Left renal cortex interstitium (tissue), 4 donors: Measurements from ENCODE around the gene FGF2. TPM values are rescaled to one million over a fixed set of nuclear protein-coding genes. Genes with fewer than 3 reads are reported as not detected.
"Not testable (repeated sequence)": the region's sequence is repeated elsewhere in the genome, so short reads cannot be mapped to it uniquely, and the experiment has no call there.

Experiments
- DNase-seq, 4 donors: peaks; one replicate each; pipeline ENCODE4 v3.0.0-alpha.2; 2013; ENCODE audit warnings: low read depth in 4 of 4, low spot score in 2 of 4, missing footprints in 1 of 4
- polyA plus RNA-seq, 4 donors: library from polyadenylated mRNA; unstranded; fragments of 120-200 nt; gene quantifications; one replicate each; pipeline ENCODE4 v1.2.1, GENCODE V29; 2013; ENCODE audit not compliant: insufficient read length in 4 of 4

Gene FGF2
- polyA plus RNA-seq, 4 donors, result 7.6 to 9.9 (median 8.4) TPM

DNA sequence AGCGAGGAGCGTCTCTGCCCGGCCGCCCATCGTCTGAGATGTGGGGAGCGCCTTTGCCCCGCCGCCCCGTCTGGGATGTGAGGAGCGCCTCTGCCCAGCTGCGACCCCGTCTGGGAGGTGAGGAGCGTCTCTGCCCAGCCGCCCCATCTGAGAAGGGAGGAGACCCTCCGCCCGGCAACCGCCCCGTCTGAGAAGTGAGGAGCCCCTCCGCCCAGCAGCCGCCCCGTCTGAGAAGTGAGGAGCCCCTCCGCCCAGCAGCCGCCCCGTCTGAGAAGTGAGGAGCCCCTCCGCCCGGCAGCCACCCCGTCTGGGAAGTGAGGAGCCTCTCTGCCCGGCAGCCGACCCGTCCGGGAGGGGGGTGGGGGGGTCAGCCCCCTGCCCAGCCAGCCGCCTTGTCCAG lies 14.8 kb upstream of the FGF2 start:
- not testable (repeated sequence) for DNase-seq

DNA sequence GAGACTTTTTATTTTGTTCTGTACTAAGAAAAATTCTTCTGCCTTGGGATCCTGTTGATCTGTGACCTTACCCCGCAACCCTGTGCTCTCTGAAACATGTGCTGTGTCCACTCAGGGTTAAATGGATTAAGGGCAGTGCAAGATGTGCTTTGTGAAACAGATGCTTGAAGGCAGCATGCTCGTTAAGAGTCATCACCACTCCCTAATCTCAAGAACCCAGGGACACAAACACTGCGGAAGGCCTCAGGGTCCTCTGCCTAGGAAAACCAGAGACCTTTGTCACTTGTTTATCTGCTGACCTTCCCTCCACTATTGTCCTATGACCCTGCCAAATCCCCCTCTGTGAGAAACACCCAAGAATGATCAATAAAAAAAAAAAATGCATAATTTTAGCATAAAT lies 13.8 kb upstream of the FGF2 start:
- DNase-seq, result not testable (repeated sequence)

DNA sequence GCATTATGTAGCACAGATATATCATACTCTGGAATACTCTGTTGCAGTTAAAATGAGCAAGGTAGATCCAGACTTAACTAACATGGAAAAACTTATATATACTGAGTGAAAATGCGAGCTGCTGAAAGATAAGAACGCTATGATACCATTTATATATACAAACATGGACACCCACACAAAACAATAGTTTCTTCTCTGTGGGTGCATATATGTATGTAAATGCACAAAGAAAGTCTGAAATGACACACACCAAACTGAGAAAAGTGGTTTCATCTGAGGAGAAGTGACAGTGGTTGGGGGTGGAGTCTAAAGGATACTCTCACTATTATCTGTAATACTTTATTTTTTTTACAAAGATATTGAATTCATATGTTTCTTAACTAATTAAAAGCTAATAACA lies 12.2 kb upstream of the FGF2 start:
- no peak for DNase-seq

DNA sequence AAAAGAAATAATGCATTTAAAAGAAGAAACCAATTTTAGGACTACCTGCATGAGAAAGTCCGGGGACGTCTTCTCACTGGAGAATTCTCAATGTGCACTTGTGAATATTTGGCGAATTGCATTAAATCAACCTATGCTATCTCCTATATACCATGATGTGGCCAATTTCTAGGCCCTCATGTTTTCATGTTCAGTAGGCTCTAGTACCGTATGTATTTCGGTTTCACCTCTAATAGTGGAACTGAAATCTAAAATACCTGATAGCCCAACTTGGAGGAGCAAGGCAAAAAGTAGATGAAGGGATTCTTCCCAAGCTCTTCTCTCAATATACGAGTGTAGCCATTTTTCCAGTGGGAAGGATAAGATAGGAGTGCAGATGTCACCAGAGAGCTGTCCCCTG lies 11.4 kb upstream of the FGF2 start:
- no peak for DNase-seq

DNA sequence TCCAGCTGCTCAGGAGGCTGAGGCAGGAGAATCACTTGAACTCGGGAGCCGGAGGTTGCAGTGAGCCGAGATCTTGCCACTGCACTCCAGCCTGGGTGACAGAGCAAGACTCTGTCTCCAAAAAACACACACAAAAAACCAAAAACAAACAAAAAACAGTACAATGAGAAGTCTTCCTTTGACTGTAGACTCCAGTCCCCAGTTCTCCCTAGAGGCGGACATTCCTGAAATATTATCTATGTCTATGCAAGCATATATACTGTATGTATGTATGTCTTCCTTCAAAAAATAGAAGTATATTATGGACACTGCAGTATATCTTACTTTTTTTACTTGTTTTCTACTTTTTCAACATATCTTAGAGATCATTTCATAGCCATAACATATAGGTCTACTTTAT lies 10.2 kb upstream of the FGF2 start:
- DNase-seq, result no peak

DNA sequence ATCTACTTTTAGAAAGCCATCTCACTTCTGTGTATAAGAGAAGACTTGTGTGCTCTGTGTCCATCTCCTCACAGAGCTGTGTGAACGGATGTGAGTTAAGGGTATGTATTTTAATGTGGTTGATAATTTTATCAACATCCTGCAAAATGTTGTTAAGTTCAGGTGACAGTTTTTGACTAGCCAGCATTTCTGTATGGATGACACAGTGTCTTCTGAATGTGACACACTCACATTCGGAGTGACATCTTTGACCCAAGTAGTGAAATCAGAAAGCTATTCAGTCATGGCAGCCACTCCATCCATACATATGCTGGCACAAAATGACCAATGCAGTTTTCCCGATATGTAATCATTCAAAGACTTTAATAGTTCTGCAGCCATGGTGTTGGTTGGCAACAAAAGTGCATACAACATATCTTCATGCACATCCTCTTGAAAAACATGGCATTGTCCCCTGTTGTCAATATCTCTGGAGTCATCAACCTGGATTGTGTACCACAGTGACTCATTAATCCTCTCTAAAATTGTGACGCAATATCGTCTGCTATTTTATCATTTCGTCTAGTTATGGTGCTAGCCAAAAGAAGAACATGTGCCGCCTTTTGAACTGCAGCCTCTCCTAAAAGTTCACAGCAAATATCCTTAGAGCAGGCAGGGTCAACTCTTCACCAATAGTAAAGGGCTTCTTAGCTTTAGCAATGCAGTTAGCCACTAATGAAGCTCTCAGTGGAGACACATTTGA lies 6.8 kb upstream of the FGF2 start:
- no peak for DNase-seq

DNA sequence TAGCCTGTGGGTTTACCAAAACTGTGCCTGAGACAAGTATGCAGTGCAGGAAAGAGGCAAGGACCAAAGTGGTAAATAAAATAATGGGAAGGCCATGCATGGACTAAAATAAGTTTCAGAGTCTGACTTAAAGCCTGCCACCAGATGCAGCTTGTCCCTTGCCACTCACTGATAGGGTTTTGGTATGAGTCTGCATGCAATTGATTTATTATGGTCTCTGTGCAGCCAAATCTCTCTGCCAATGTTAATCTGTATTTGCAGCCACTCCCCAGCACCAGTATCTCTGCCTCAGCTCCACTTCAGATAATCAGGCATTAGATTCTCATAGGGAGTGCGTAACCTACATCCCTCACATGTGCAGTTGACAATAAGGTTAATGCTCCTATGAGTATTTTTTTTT lies 5.5 kb upstream of the FGF2 start:
- no peak for DNase-seq

DNA sequence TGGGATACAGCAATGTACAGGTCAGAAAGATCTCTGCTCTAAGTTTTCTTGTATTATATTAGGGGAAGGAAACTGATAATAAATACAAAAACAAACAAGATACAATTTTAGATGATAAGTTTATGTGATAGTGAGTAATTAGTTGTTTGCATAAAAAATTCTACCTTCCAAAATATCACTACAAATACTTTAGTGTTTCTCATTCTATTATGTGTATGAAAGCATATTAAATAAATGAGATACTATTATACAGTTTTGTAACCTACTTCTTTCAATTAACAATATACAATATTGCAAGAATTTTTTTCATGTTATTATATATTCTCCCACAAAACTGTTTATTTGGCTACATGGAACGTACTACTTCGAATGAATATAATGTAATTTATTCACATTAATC lies 4.2 kb upstream of the FGF2 start:
- no peak for DNase-seq

DNA sequence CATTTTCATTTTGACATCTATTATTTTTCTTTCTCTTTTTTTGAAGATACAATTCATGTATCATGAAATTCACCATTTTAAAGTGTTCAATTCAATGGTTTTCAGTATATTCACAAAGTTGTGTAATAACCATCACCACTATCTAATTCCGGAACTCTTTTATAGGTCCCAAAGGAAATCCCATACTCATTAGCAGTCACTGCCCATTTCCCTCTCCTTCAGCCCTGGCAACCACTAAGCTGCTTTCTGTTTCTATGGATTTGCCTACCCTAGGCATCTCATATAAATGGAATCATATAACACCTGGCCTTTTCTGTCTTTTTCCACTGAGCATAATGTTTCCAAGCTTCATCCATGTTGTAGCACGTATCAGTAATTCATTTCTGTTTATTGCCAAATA lies 3.2 kb upstream of the FGF2 start:
- no peak for DNase-seq

DNA sequence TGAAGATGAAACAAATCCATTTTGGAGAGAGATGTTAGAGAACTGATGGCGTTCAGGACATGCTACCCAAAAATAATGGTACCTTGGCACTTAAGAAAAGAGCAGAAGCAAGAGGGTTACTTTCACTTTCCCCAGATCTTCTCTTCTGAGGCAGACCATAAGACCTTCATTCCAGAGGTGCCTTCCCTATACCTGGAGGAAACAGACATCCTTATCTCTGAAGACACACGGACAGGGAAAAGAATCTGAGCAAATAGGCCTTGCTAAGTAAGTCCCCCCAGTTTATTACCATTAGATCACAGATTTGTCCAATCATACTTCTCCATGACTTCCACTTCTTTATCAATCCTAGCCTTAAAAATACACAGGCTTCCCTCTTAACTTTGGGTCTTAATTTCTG lies 2.0 kb upstream of the FGF2 start:
- DNase-seq, result no peak

DNA sequence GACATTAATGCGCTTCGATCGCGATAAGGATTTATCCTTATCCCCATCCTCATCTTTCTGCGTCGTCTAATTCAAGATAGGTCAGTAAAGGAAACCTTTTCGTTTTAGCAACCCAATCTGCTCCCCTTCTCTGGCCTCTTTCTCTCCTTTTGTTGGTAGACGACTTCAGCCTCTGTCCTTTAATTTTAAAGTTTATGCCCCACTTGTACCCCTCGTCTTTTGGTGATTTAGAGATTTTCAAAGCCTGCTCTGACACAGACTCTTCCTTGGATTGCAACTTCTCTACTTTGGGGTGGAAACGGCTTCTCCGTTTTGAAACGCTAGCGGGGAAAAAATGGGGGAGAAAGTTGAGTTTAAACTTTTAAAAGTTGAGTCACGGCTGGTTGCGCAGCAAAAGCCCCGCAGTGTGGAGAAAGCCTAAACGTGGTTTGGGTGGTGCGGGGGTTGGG lies 528 bp upstream of the FGF2 start:
- peak in 3 of 4 donors; percentile 29 to 45 (median 34) for DNase-seq

DNA sequence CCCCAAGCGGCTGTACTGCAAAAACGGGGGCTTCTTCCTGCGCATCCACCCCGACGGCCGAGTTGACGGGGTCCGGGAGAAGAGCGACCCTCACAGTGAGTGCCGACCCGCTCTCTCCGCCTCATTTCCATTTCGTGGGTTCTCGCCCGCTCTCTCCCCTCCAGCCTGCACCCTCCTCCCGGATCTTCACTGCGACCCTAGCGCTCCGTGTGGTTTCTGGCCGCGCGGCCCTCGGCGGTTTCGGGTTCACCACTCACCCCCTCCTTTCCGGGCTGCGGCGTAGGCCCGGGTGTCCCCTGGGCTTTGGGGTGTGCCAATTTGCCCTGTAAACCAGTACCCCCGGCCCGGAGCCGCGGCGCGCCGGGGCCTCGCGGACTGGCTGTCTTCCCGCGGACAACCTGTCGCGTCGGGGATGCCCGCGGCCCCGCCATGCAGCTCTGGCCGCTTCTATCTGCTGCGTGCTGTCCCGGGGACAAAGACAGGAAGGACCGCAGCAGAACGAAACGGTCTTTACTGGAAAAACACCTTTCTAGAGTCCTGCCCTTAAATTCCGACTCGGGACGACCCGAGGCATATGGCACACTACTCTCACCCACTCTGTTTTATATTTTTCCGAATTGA lies 737 bp downstream of the FGF2 start:
- peak; percentile 30 to 65 (median 42) for DNase-seq

DNA sequence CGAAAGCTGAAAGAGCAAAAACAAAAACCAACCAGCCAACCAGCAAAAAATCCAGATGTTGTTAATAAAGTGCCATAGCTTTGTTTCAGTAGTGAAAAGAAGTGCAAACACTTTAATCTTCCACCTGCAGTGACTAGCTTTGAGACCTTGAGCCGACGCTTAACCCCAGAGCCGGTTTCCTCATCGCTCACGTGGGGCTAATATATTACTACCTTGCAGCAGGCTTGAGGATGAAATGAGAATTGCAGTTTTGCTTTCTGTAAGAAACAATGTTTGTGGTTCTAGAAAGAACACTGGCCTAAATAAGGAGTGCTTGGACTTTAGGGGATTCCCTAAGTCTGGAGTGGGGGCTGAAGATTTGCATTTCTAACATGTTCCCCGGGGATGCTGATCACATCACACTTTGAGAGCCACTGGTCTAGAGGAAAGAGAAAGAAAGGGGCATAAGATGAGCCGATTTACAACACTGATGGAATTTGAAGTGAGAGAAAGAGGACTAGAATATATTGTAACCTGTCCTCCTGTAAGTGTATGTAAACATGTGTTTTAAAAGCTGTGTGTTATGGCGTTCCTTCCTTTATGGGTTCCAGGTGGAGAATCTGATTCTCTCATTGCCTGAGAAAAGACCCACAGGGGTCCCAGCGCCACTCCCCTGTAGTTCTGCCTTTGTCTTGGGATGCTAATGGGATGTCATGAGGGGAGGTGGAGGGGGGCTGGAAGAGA lies 1.4 kb downstream of the FGF2 start:
- peak in 3 of 4 donors; percentile 39 to 49 (median 45) for DNase-seq

DNA sequence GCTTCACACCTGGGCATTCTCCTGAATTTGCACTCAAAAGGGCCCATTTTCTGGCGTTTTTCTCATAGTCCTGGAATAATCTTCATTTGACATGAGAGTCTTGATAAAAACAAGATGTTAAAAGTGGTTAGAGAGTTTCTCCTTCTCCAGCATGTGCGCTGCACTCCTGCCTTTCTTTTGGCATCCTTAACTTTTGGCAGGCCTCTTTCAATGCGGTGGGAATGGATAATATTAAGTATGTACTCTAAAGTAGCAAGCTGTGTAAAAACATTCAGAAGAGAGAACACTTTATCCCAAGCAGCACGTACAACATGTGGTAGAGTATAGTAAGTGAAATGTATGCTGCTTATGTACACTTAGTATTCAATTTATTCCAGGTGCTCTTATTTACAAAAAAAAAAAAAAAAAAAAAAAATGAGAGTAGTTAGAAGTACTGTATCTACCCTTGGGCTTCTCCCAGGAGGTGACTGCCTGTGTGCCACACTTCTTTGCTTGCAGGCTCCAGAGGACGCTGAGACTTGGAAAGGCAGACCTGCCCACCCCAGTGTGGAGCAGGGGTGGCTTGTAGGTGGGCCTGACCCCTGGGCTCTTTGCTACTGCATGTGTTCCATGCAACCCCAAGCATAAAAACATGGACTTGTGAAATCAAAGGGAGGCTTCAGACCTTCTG lies 3.9 kb downstream of the FGF2 start:
- no peak for DNase-seq

DNA sequence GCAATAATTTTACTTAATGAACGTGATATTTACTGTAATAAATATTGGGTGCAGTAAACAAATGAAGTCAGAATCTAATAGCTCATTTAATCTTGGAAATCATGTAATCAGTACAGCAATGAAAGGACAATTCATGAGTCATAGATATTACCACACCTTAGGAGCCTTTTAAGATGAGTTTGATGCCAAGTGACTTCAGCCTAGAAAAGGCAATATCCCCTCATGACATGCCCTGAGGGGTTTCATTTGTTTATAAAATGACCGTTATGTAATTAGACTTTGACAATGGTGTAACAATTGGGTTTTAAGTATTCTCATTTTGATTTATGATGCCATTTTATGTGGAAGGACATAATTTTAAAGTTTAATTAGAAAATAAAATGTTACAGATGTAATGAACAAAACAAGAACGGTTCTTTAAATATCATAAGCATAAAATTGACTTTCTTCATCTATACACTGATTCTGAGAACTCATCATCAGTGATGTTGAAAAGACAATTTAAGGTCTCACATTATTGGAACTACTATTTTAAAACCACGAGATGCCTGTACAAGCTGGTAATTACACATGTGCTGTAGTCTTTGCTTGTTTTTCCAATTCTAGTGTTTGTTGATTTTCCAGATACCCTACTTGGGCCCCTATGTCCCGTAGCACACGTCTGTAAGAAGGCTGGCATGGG lies 5.0 kb downstream of the FGF2 start:
- DNase-seq, result no peak

DNA sequence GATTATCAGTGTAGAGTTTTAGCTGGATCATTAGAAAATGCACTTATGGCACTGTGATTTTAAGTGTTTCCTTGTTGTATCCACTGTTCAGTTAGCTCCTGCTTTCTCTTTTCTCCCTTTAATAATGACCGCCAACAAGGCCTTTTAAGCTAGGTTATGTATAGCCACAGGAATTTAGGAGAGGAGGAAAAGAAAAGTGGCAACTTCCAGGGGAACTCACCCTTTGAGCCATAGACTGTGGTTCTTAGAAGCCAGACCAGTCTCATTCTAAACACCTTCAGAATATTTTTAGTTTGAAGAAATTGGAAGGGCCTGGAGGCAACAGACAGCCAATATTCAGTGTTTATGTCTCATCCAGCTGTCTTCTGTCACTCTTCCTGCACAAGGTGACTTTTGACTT lies 6.1 kb downstream of the FGF2 start:
- DNase-seq, result no peak

DNA sequence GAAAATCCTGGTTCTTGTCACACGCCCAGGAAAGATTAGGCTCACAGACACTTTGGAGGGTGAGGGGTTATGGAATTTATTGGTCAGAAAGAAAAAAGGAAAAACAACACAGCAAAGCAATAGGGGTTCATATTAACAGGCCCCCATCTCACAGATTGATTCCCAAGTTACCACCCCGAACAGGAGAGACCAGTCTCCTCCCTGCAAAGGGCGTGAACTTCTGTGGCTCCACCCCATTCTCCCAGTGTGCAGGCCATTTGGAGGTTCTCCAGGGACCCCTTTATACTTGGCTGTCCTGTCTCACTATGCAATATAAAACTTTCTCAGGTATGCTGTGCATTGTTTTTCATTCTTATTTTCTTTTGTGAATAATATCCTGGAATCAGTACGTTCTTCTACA lies 7.4 kb downstream of the FGF2 start:
- DNase-seq, result no peak

DNA sequence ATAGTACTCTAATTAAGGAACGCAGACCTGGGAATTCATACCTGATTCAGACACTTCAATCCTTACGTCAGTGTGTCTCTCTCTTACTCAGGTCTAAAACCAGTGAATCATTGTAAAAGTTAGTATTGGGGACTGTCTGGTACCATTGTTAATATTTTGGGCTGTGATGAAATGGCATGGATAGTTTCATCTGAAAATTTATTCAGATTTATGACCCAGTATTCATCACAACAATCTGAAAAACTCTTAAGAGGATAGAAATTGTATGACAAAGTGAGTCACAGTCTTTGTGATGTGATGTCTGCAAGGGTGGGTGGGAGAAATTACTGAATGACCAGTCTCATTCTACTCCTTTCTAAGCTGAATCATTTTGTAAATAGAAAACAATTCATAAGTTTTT lies 10.3 kb downstream of the FGF2 start:
- DNase-seq, result no peak

DNA sequence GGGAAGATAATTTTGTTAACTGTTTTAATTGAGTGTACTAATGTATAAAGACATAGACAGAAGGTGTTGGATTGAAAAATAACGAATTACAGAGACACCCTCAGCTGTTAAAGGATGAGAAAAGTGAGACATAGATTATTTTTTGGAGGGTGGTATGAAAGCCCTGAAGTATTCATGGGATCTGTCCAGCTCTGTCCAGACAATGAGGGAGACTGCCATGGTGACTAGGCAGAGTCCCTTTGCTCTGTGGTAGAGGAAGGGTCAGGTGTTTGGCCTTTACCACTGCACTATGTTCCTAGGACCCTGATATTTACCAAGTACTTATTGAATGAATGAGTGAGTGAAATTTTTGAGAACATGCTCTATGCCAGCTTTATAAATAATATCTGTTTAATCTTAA lies 11.4 kb downstream of the FGF2 start:
- no peak for DNase-seq

DNA sequence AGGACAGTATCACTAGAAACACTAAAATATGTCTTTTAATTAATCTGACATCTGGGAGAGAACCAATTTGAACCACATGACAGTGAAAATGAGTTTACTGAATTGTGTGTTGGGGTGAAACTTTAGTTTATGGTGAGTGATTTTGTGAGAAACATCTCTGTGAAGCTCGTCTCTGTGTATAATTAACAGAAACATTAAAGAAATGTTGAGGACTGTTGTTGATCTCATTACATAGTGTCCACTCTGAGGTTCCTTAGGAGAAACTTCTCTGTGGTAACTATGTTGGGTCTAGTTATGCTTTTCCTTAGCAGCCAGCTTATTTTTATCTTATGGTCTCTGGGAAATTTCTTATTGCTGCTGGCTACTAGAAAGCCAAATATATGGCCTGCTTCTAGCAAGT lies 15.8 kb downstream of the FGF2 start:
- no peak for DNase-seq
